HG02870 (cell line): ENCODE data around the gene GABRG1.

Experiments used
- ATAC-seq: cut with Tn5 transposase; IDR thresholded peaks from one replicate; pipeline ENCODE4 v1.9.1; 2021; ENCODE audit warnings: mild to moderate bottlenecking, moderate library complexity; ENCODE audit not compliant: unreplicated experiment

The GABRG1 gene

GRCh38 chr4:46123913-46124755 is at the start of gene GABRG1:
Gene GABRG1, minus strand, starts transcription at chr4:46124054. Its CDS starts 141 bp downstream, at chr4:46123913.
- ATAC-seq = no peak

- ATAC-seq = no peak
Measured at GRCh38 chr4:46146993-46147392, 23.1 kb upstream of the GABRG1 start.

- no peak for ATAC-seq
Measured at GRCh38 chr4:46131498-46132057, 7.7 kb upstream of the GABRG1 start.

GRCh38 chr4:46124773-46125413 is 1.0 kb upstream of the GABRG1 start:
- ATAC-seq = no peak

DNA sequence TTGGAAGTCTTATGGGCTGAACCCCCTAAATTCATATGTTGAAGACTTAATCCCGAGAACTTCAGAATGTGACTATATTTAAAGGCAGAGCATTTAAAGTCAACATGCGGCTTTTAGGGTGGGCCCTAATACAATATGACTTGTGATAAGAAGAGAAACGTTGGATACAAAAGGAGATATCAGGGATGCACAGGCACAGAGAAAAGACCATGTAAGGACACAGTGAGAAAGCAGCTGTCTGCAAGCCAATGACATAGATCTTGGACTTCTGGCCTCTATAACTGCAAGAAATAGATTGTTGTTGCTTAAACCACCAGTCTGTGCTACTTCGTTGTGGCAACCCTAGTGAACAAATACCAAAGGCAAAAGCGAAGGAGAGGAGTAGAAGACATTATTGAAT is 42.2 kb downstream of the GABRG1 start:
- no peak for ATAC-seq

GRCh38 chr4:46081248-46081647 is 42.6 kb downstream of the GABRG1 start:
- ATAC-seq = no peak

GRCh38 chr4:46073778-46074177 is 50.1 kb downstream of the GABRG1 start:
- no peak for ATAC-seq

DNA sequence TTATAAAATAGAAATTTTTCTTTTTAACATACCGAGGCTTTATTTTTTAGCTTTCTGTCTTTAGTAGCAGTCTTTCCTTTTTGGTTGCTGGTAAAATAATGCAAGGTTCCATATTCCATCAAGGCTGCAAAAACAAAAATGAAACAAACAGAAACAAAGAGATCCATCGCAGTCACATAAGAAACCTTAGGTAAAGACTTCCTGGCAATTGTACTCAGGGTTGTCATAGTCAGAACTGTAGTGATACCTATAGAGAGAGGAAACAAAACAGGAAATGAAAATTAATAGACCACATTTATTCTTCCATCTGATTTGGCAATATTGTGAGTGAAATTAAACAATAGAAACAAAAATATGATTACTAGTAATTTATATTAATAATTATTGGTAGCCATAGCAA is 72.5 kb downstream of the GABRG1 start:
- no peak for ATAC-seq

GRCh38 chr4:46032056-46032455 is 91.8 kb downstream of the GABRG1 start:
- no peak for ATAC-seq

- ATAC-seq = no peak
Measured at GRCh38 chr4:46016306-46016705, 107.5 kb downstream of the GABRG1 start.

DNA sequence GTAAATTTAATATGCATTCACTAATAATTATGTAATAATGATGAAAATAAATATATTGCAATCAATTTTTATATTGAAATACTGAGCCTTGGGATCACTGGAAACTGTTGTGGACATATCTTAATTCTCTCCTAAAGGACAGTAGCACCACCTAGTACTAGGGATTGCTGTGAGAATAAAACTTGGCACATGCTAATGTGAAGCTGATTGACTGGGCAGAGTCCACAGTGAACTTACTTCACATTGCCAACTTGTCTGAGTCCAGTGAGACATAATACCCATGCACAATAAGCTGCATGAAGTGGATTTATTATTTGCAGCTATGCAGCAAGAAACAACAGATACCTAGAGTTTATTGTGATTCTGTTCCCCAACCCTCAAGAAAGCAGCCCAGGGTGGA is 131.1 kb downstream of the GABRG1 start:
- ATAC-seq = no peak

DNA sequence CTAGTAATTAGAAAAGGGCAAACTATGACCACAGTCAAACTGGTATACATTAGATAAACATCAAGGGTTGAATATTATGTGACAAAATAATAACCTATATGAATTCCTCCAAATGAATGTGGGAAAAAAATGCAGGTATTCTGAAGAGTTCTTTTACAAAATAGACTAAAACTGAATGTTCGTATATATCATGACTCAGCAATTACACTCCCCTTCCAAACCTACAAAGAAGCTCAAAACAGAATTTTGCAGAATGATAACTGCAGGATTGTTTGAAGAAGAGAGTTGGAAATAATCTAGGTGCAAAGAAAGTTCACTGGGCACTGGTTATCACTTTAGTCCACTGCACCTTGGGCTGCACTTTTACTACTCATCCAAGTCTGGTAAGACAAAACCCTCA is 134.1 kb downstream of the GABRG1 start:
- no peak for ATAC-seq

DNA sequence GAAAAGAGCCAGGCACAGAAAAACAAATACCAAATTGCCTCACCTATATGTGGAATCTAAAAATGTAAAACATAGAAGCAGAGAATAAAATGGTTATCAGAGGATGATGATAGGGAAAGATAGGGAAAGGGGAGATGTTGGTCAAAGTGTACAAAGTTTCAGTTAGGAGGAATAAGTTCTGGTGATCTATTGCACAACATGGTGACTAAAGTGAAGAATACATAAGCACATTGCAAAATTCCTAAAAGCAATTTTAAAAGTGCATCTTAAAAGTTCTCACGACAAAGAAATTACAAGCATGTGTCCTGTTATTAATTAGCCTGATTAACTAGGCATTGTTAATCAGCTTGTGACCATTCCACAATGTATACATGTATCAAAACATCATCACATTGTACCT is 136.0 kb downstream of the GABRG1 start:
- no peak for ATAC-seq
